PC-9 (cell line): ENCODE results near the gene SNUPN. TPM values are rescaled to one million over a fixed set of nuclear protein-coding genes. Genes with fewer than 3 reads are reported as not detected.

Experiments used
- BruUV-seq: library from RNA; stranded (reverse); fragments of 400-500 nt; replicated peaks from 2 replicates; lab custom pipeline; 2021; lab: Mats Ljungman, UMichigan
- CTCF ChIA-PET: fragments of 300-600 bp; sonication (Branson Sonifier 250); formaldehyde crosslinking; loops from one replicate; lab custom pipeline; 2022; ENCODE audit warnings: antibody characterized with exemption; lab: Charles Lee
- POLR2A ChIA-PET: fragments of 300-600 bp; sonication (Branson Sonifier 250); formaldehyde crosslinking; loops from one replicate; lab custom pipeline; 2022; ENCODE audit warnings: antibody characterized with exemption; ENCODE audit not compliant: unreplicated experiment; lab: Charles Lee
- DNase-seq, 2 experiments: peaks; one replicate each; pipeline versions ENCODE4 v3.0.0 to v3.0.0-alpha.2; 2015 to 2022; ENCODE audit warnings: mixed read lengths in 1 of 2
- H2AFZ ChIP-seq: fragments of 200-600 bp; sonication (generic); 2 replicates; pipeline ENCODE4 v1.8.1; 2017; ENCODE audit warnings: antibody characterized with exemption
- H3F3A ChIP-seq: fragments of 200-600 bp; sonication (generic); 2 replicates; pipeline ENCODE4 v1.8.1; 2017; ENCODE audit warnings: antibody characterized with exemption, mild to moderate bottlenecking, low read depth; ENCODE audit not compliant: insufficient read depth
- H3K27ac ChIP-seq: fragments of 200-600 bp; sonication (generic); 2 replicates; pipeline ENCODE4 v1.6.1; 2016; ENCODE audit warnings: mixed run types
- H3K27me3 ChIP-seq: fragments of 200-600 bp; sonication (generic); 2 replicates; pipeline ENCODE4 v1.6.1; 2016; ENCODE audit warnings: low read depth, mixed run types; ENCODE audit not compliant: insufficient read depth
- H3K36me3 ChIP-seq: fragments of 200-600 bp; sonication (generic); 2 replicates; pipeline ENCODE4 v1.6.1; 2016; ENCODE audit warnings: low read depth, mixed run types
- H3K4me1 ChIP-seq: fragments of 200-600 bp; sonication (generic); replicated peaks from 2 replicates; pipeline ENCODE4 v1.6.1; 2016; ENCODE audit warnings: mixed run types; ENCODE audit not compliant: insufficient read depth
- H3K4me2 ChIP-seq: fragments of 200-600 bp; sonication (generic); 2 replicates; pipeline ENCODE4 v1.6.1; 2017; ENCODE audit warnings: mixed run types
- H3K4me3 ChIP-seq: fragments of 200-600 bp; sonication (generic); 2 replicates; pipeline ENCODE4 v1.6.1; 2016; ENCODE audit warnings: mixed run types
- H3K79me2 ChIP-seq: fragments of 200-600 bp; sonication (generic); 2 replicates; pipeline ENCODE4 v1.6.1; 2017; ENCODE audit warnings: low read depth, mixed run types
- H3K9me2 ChIP-seq: fragments of 200-600 bp; sonication (generic); 2 replicates; pipeline ENCODE4 v1.8.1; 2017; ENCODE audit warnings: mild to moderate bottlenecking; ENCODE audit not compliant: insufficient read depth
- H3K9me3 ChIP-seq: fragments of 200-600 bp; sonication (generic); 2 replicates; pipeline ENCODE4 v1.8.1; 2016; ENCODE audit warnings: low read depth; ENCODE audit not compliant: insufficient read depth
- H4K20me1 ChIP-seq: fragments of 200-600 bp; sonication (generic); 2 replicates; pipeline ENCODE4 v1.8.1; 2017; ENCODE audit not compliant: insufficient read depth
- EZH2 ChIP-seq: fragments of 200-600 bp; sonication (generic); IDR thresholded peaks from 2 replicates; pipeline ENCODE4 v1.8.0; 2017; ENCODE audit warnings: antibody characterized with exemption, low read depth
- intact Hi-C: fragments of 100-400 bp; cut with micrococcal nuclease; formaldehyde crosslinking; loops from one replicate; pipeline ENCODE4 v1.10.0; 2022; ENCODE audit not compliant: unreplicated experiment
- total RNA-seq: library from RNA; stranded (reverse); gene quantifications from 2 replicates; pipeline ENCODE4 v1.2.3, GENCODE V29; 2021
- TF ChIP-seq, protein P1 (sequence below): fragments of 200-600 bp; sonication (generic); conservative IDR thresholded peaks from 2 replicates; pipeline ENCODE4 v1.6.1; 2017; ENCODE audit warnings: mixed run types, antibody characterized with exemption, mild to moderate bottlenecking, moderate library complexity

Gene SNUPN
- total RNA-seq, 1 experiment from 2014 or later = 40.0 TPM

GRCh38 chr15:75673426-75674235, 48.1 kb upstream of the SNUPN start:
- Histone ChIP-seq H3K27ac (peak overlapping the region; percentile 71), H3K27me3 (no peaks in the 10 kb centered on the region), H3K79me2 (peaks cover 19% of the 10 kb centered on the region; the same call in 1 of the 2 replicates), H3K9me2 (no peaks in the 10 kb centered on the region), H4K20me1 (no peaks in the 10 kb centered on the region), H3K4me3 (peak overlapping the region; percentile 32; the same call in 1 of the 2 replicates), H3K9me3 (no peaks in the 10 kb centered on the region), H3K4me2 (peak overlapping the region; percentile 79), H2AFZ (no peak overlapping the region; the same call in 1 of the 2 replicates), H3K36me3 (no peaks in the 10 kb centered on the region), H3K4me1 (peaks cover 63% of the 10 kb centered on the region), H3F3A (peaks cover 49% of the 10 kb centered on the region)
- TF ChIP-seq, protein P1, sequence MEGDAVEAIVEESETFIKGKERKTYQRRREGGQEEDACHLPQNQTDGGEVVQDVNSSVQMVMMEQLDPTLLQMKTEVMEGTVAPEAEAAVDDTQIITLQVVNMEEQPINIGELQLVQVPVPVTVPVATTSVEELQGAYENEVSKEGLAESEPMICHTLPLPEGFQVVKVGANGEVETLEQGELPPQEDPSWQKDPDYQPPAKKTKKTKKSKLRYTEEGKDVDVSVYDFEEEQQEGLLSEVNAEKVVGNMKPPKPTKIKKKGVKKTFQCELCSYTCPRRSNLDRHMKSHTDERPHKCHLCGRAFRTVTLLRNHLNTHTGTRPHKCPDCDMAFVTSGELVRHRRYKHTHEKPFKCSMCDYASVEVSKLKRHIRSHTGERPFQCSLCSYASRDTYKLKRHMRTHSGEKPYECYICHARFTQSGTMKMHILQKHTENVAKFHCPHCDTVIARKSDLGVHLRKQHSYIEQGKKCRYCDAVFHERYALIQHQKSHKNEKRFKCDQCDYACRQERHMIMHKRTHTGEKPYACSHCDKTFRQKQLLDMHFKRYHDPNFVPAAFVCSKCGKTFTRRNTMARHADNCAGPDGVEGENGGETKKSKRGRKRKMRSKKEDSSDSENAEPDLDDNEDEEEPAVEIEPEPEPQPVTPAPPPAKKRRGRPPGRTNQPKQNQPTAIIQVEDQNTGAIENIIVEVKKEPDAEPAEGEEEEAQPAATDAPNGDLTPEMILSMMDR = no peak
- TF ChIP-seq EZH2 = no peak
- CTCF ChIA-PET = interaction anchor here (1.3 to 1.7 kb wide), 3 partner anchors 13 to 306 kb away, joined by 4 to 6 read pairs (median 5); partner anchors contain the start of gene SNX33
- intact Hi-C loops = loop anchor here (2.0 kb wide), 1 partner anchor 33 kb away; the partner anchor contains the start of gene IMP3
- POLR2A ChIA-PET = interaction anchor here (0.5 to 1.4 kb wide), 4 partner anchors 12 to 79 kb away, joined by 4 to 13 read pairs (median 6); partner anchors contain the start of genes SNUPN and SNX33
- no TSS peak for BruUV-seq
- DNase-seq = peak in 1 of 2 experiments; percentile 61

DNA sequence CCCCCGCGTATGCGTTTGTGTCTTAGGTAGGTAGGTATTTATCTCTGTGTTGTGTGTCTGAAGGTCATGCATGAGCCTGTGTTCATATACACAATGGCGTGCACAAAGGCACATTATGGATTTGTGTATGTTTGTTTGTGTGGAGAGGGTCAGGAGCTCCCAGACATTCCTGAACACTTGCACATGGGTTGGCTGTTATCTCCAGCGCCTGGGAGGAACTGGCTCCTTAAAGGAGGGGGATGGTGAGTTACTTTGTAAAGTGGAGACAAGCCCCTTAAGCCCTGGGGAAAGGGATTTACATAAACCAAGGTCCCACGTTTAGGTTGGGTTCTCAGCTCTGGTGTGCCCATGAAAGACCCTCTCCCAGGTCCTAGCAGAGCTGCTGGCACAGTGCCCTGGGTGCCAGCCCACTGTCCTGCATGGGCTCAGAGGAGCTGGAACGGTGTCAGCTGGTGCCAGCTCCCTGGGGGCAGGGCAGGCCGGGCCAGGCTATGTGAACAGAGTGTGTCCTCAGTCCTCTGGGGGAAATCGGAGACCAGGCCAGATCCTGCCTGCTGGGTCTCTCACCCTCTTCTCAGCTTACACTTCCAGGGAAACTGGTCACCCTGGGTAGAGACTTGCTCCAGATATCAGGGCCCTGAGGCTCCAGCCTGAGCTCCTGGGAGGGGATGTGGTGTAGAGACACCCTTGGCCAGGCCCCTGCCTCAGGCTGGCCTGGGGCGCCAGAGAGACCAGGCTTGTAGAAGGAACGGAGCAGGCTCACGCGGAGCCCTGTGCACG, 47.3 kb upstream of the SNUPN start:
- no peak for TF ChIP-seq EZH2
- TF ChIP-seq, protein P1 = no peak
- Histone ChIP-seq H4K20me1 (no peaks in the 10 kb centered on the region), H3K79me2 (peaks cover 19% of the 10 kb centered on the region; the same call in 1 of the 2 replicates), H3K4me2 (peak overlapping the region; percentile 79), H3K36me3 (no peaks in the 10 kb centered on the region), H3K27ac (peak overlapping the region; percentile 71), H3K9me3 (no peaks in the 10 kb centered on the region), H3K9me2 (no peaks in the 10 kb centered on the region), H2AFZ (no peak overlapping the region; the same call in 1 of the 2 replicates), H3K27me3 (no peaks in the 10 kb centered on the region), H3K4me3 (peak overlapping the region; percentile 32; the same call in 1 of the 2 replicates), H3K4me1 (peaks cover 71% of the 10 kb centered on the region), H3F3A (peaks cover 57% of the 10 kb centered on the region)
- ChIA-PET POLR2A (interaction anchor here (0.5 to 1.4 kb wide), 12 partner anchors 12 to 606 kb away, joined by 3 to 13 read pairs (median 5); partner anchors contain the start of genes IMP3, SNUPN and SNX33), CTCF (interaction anchor here (0.5 to 1.7 kb wide), 4 partner anchors 13 to 325 kb away, joined by 3 to 6 read pairs (median 4); partner anchors contain the start of gene SNX33)
- peak; percentile 72 to 81 for DNase-seq
- intact Hi-C loops = loop anchor here (2.0 kb wide), 1 partner anchor 32 kb away; the partner anchor contains the start of gene IMP3
- no TSS peak for BruUV-seq
